ENCODE data around the gene TBC1D22A.

The TBC1D22A gene

DNA sequence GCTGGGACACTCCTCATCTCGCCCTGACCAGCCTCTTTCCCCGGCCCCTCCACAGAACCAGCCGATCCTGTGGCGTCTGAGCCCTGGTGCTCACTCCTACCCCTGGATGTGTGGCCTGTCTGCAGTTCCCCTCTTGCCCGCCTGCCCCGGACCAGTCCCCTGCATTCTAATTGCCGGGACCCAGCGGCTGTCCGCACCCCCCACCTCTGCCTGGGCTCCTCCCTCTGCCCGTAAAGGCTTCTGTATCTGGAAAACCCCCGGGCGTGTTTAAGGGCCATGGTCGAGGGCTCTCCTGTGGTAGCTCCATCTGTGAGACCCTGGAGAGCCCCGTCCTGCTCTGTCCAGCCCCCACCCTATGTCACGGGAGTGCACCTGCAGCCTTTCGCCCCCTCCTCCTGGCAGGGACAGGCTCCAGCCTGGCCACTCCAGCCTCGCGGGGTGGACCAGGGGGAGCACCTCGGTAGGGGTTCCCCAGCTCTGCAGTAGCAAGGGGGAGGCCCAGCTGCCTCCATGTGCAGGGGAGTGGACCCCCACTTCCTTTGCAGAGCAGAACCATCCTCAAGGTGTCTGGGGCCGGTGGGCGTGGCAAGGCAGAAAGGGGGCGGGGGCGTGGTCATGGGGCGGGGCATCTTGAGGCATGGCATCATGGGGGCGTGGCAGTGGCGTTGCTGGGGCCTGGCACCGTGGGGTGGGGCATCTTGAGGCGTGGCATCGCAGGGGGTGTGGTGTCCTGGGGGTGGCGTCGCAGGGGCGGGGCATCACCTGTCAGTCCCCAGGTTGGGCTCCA is 430.4 kb downstream of the TBC1D22A start:
- DNase-seq (ENCODE audit: extremely low spot score, insufficient read length, low read depth) (peak; percentile 23), FAIRE-seq (no peak)

GRCh38 chr22:47193606-47194329 is 431.3 kb downstream of the TBC1D22A start:
- DNase-seq (ENCODE audit: extremely low spot score, insufficient read length, low read depth) (no peak), FAIRE-seq (no peak)

DNA sequence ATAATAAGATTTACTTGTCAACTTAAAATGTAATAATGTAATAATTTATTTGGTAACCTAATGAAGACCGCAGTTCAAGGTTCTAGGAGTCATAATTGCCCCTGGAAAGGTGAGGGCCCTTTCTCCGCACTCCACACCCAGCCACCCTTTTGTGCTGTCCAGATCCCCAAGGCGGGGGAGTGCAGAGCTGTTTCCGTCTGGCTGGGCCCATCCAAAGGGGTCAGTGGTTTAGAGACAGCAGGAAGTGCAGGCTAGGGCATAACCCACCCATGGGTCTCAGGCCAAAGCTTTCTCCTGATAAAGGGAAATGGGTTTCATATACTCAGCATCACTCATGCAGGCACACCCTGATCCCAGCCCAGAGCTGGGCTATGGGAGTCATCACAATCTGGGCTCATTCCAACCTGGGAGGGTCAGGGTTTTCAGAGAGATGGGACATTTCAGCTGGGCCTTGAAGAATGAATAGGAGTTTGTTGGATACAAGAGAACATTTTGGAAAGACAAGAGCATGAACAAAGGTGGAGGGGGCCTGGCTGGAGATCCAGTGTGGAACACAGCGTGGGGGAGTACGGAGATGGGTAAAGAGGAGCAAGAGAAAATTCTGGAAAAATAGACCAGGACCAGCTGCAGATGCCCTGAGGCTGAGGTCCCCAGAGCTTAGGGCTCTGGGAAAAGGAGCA is 432.2 kb downstream of the TBC1D22A start:
- no peak for FAIRE-seq
- DNase-seq (ENCODE audit: extremely low spot score, insufficient read length, low read depth) = no peak

DNA sequence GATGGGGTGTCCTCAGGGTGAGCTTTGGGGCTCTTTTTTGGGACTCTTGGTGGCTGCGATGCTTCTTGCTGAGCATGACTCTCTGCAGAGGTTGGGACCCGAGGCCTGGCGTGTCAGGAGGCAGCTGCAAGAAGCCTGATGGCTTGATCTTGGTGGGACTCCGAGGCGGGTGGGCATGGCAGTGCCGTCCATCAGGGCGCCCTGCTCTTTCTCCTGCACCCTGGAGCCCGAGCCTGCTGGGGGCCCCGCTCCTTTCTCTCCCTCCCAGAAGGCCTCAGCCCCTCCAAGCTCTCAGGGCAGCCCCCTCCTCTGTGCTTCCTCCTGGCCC is 432.7 kb downstream of the TBC1D22A start:
- FAIRE-seq (no peak), DNase-seq (ENCODE audit: extremely low spot score, insufficient read length, low read depth) (no peak)

GRCh38 chr22:47195484-47196165 is 433.2 kb downstream of the TBC1D22A start:
- DNase-seq (ENCODE audit: extremely low spot score, insufficient read length, low read depth) = no peak
- no peak for FAIRE-seq

GRCh38 chr22:47196166-47196849 is 433.9 kb downstream of the TBC1D22A start:
- no peak for FAIRE-seq

GRCh38 chr22:47196881-47197772 is 434.7 kb downstream of the TBC1D22A start:
- FAIRE-seq = no peak

More at GRCh38 chr22:47196166-47196849, 433.9 kb downstream of the TBC1D22A start:
- DNase-seq (ENCODE audit: extremely low spot score, insufficient read length, low read depth) = no peak

GRCh38 chr22:47197773-47198500 is 435.5 kb downstream of the TBC1D22A start:
- no peak for FAIRE-seq
- DNase-seq (ENCODE audit: extremely low spot score, insufficient read length, low read depth) = no peak

More at GRCh38 chr22:47196881-47197772, 434.7 kb downstream of the TBC1D22A start:
- DNase-seq (ENCODE audit: extremely low spot score, insufficient read length, low read depth) = no peak

- no peak for DNase-seq (ENCODE audit: extremely low spot score, insufficient read length, low read depth)
- FAIRE-seq = no peak
These were observed 436.4 kb downstream of the TBC1D22A start for GRCh38 chr22:47198801-47199251.

DNA sequence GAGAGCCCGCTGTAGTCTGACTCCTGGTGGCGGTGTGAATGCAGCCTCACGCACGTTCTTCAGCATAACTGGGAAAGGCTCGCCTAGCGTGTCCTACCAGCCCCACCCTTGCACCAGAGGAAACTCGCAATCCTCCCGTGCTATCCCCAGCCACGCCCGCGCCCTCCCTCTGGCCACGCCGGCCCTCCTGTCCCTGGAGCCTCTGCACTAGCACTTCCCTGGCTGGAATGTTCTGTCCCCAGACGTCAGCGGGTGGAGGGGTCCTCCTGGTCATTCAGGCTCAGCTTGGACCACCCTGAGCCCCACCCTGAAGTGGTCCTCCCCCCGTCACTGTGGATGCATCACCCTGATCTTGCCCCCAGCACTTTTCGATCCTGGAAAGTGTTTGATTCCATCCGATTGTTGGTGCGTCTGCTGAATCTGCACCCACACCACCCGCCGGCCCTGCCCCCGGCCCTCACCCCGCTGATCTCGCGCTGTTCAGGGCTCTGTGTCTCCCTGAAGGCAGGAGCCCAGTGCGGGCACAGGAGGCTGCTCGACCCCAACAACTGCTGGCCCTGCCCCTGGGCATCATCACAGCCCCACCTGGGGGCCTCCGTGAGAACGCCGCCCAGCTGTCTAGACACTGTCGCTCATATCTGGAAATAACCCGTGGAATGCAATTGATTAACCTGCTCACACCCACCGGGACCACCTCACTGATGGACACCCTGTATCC is 437.0 kb downstream of the TBC1D22A start:
- FAIRE-seq (no peak), DNase-seq (ENCODE audit: extremely low spot score, insufficient read length, low read depth) (no peak)

DNA sequence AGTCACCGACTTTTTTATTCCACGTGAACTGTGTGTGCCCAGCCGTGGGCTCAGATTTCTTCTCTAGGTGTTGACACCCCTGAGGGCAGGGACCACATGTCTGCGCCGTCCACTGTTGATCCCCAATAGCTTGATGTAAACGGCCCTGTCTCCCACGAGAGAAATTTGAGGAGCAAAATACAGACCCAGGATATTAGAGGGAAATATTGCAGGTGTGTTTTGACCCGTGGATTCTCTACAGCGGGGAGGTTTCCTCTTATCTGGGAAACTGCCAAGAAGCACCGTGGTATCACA is 437.5 kb downstream of the TBC1D22A start:
- no peak for FAIRE-seq

GRCh38 chr22:47200273-47201051 is 438.0 kb downstream of the TBC1D22A start:
- FAIRE-seq (no peak), DNase-seq (ENCODE audit: extremely low spot score, insufficient read length, low read depth) (no peak)

More for the DNA sequence above, 437.5 kb downstream of the TBC1D22A start:
- DNase-seq (ENCODE audit: extremely low spot score, insufficient read length, low read depth) = no peak

GRCh38 chr22:47201186-47201995 is 438.9 kb downstream of the TBC1D22A start:
- FAIRE-seq (no peak), DNase-seq (ENCODE audit: extremely low spot score, insufficient read length, low read depth) (no peak)

DNA sequence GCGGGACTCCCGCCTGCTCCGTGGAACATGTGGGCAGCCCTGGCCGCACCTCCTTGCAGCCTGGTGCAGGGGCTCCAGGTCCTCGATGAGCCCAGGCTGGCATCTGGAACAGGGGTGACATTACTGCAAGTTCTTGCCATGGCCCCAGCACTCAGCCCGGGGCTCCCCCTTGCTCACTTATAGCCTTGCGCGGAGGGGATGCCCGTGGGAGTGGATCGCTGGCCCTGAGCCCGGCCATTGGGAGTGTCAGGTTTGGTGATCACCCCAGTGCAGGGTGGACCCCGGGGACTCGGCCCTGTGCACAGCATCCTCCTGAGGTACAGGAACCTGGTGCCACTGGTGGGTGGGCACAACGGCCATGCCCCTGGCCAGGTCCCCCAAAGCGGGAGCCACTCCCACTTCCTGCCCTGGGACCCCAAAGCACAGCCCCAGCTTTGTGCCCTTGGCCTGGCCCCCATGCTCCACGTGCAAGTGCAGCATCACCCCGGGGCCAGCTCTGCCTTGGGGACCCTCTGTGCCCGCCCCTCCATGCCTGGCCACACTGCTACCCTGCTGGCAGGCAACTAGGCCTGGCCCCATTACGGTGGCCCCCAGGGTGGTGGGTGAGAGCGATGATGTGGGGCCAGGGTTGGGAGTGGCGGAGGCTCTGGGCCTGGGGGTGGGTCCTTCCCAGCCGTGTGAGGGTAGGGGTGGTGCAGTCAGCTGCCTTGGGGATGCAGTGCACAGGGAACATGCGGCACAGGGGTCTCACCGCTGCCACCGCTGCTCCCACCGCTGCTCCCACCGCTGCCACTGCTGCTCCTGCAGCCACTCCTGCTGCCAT is 439.8 kb downstream of the TBC1D22A start:
- FAIRE-seq (no peak), DNase-seq (ENCODE audit: extremely low spot score, insufficient read length, low read depth) (no peak)

GRCh38 chr22:47202819-47203553 is 440.5 kb downstream of the TBC1D22A start:
- DNase-seq (ENCODE audit: extremely low spot score, insufficient read length, low read depth) (no peak), FAIRE-seq (no peak)
